22Rv1 (cell line): ENCODE results near the gene WNK2.

ENCODE experiments used
- ZFX ChIP-seq: fragments of 450-650 bp; IDR thresholded peaks from 2 replicates; pipeline ENCODE4 v1.6.1; 2017; ENCODE audit warnings: antibody characterized with exemption, borderline replicate concordance
- TF ChIP-seq, protein P1 (sequence below): fragments of 450-650 bp; IDR thresholded peaks from 2 replicates; pipeline ENCODE4 v1.5.1; 2017; ENCODE audit warnings: mild to moderate bottlenecking

DNA sequence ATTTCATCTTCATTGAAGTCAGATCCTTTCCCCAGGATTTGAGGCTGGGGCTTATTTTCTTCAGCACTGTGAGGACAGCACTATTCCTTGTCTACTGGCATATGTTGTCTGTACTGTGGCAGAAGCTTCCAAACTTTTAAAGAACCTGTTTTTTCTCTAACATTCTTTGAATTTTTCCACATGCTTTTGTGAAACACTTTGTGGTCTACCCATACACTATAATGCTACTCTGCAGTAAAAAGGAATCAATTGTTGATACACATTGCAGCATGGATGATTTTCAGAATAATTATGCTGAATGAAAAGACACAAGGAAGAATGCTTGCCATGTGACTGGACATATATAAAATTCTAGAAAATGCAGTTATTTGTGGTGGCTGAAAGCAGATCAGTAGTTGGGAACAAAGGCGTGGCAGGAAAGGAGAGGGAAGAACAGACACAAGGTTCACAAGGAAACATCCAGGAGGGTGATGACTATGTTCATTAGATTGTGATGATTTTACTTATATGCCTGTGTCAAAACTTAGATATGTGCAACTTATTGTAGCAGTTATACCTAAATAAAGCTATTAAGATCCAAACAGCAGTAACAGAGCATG lies 96.8 kb downstream of the WNK2 start:
- TF ChIP-seq, protein P1, sequence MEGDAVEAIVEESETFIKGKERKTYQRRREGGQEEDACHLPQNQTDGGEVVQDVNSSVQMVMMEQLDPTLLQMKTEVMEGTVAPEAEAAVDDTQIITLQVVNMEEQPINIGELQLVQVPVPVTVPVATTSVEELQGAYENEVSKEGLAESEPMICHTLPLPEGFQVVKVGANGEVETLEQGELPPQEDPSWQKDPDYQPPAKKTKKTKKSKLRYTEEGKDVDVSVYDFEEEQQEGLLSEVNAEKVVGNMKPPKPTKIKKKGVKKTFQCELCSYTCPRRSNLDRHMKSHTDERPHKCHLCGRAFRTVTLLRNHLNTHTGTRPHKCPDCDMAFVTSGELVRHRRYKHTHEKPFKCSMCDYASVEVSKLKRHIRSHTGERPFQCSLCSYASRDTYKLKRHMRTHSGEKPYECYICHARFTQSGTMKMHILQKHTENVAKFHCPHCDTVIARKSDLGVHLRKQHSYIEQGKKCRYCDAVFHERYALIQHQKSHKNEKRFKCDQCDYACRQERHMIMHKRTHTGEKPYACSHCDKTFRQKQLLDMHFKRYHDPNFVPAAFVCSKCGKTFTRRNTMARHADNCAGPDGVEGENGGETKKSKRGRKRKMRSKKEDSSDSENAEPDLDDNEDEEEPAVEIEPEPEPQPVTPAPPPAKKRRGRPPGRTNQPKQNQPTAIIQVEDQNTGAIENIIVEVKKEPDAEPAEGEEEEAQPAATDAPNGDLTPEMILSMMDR = no peak
- no peak for TF ChIP-seq ZFX
